Stimulated activated CD8-positive, alpha-beta memory T cell treated with anti-CD3 and anti-CD28 coated beads, Interleukin-7, amount 100 ng/mL, for 4 hours (primary cell): Measurements from ENCODE around the gene SCFD2.
"Not testable (repeated sequence)": the region's sequence is repeated elsewhere in the genome, so short reads cannot be mapped to it uniquely, and the experiment has no call there.

Source experiments
- DNase-seq, 2 donors: peaks; one replicate each; pipeline ENCODE4 v3.0.0-alpha.2; 2020; ENCODE audit warnings: low read depth in 2 of 2

Gene SCFD2

GRCh38 chr4:53013873-53014775, 351.7 kb downstream of the SCFD2 start:
- DNase-seq: no peak

GRCh38 chr4:53012738-53013137, 353.1 kb downstream of the SCFD2 start:
- DNase-seq: no peak

GRCh38 chr4:53011259-53011905, 354.5 kb downstream of the SCFD2 start:
- no peak for DNase-seq

GRCh38 chr4:53010318-53010717, 355.5 kb downstream of the SCFD2 start:
- no peak for DNase-seq

- no peak for DNase-seq
Measured at GRCh38 chr4:53009824-53010223, 356.0 kb downstream of the SCFD2 start.

- no peak for DNase-seq
Measured at GRCh38 chr4:53007024-53007423, 358.8 kb downstream of the SCFD2 start.

- no peak for DNase-seq
Measured at GRCh38 chr4:53005808-53006207, 360.1 kb downstream of the SCFD2 start.

- no peak for DNase-seq
Measured at GRCh38 chr4:53005149-53005546, 360.7 kb downstream of the SCFD2 start.

GRCh38 chr4:53004497-53005148, 361.2 kb downstream of the SCFD2 start:
- no peak for DNase-seq

GRCh38 chr4:53003959-53004358, 361.9 kb downstream of the SCFD2 start:
- DNase-seq: no peak

- no peak for DNase-seq
Measured at GRCh38 chr4:53000560-53000959, 365.3 kb downstream of the SCFD2 start.

GRCh38 chr4:52999626-53000025, 366.2 kb downstream of the SCFD2 start:
- DNase-seq: no peak

GRCh38 chr4:52998413-52998812, 367.4 kb downstream of the SCFD2 start:
- DNase-seq: no peak

- no peak for DNase-seq
Measured at GRCh38 chr4:52997132-52997416, 368.8 kb downstream of the SCFD2 start.

- no peak for DNase-seq
Measured at GRCh38 chr4:52996261-52997131, 369.4 kb downstream of the SCFD2 start.

- no peak for DNase-seq
Measured at GRCh38 chr4:52995360-52996030, 370.4 kb downstream of the SCFD2 start.

GRCh38 chr4:52994567-52994966, 371.3 kb downstream of the SCFD2 start:
- DNase-seq: no peak

GRCh38 chr4:52993771-52994170, 372.1 kb downstream of the SCFD2 start:
- DNase-seq: no peak

GRCh38 chr4:52992551-52992950, 373.3 kb downstream of the SCFD2 start:
- DNase-seq: not testable (repeated sequence)

GRCh38 chr4:52991472-52991871, 374.4 kb downstream of the SCFD2 start:
- DNase-seq: no peak

GRCh38 chr4:52990706-52991105, 375.2 kb downstream of the SCFD2 start:
- no peak for DNase-seq
